HG02759 (cell line): ENCODE results near the gene RTL3.
"Not testable (repeated sequence)": the region's sequence is repeated elsewhere in the genome, so short reads cannot be mapped to it uniquely, and the experiment has no call there.

Source experiments
- ATAC-seq: cut with Tn5 transposase; IDR thresholded peaks from one replicate; pipeline ENCODE4 v1.9.1; 2021; ENCODE audit warnings: mild to moderate bottlenecking, moderate library complexity; ENCODE audit not compliant: unreplicated experiment

RTL3 gene

GRCh38 chrX:78658845-78659744 is at the start of gene RTL3:
RTL3 (minus strand) TSS chrX:78659328; CDS start chrX:78658420, 908 bp downstream.
- ATAC-seq, result no peak

- no peak for ATAC-seq
These were observed 49.7 kb upstream of the RTL3 start for GRCh38 chrX:78708816-78709215.

- ATAC-seq, result no peak
These were observed 49.1 kb upstream of the RTL3 start for GRCh38 chrX:78708262-78708661.

GRCh38 chrX:78706071-78706470 is 46.9 kb upstream of the RTL3 start:
- ATAC-seq, result no peak

- ATAC-seq, result no peak
These were observed 34.4 kb upstream of the RTL3 start for GRCh38 chrX:78693536-78693935.

- ATAC-seq, result no peak
These were observed 33.9 kb upstream of the RTL3 start for GRCh38 chrX:78693012-78693411.

GRCh38 chrX:78687586-78687985 is 28.5 kb upstream of the RTL3 start:
- peak; percentile 99 for ATAC-seq

- no peak for ATAC-seq
These were observed 14.1 kb upstream of the RTL3 start for GRCh38 chrX:78673246-78673645.

- ATAC-seq, result no peak
These were observed 6.2 kb upstream of the RTL3 start for GRCh38 chrX:78665342-78665741.

- no peak for ATAC-seq
These were observed 2.7 kb upstream of the RTL3 start for GRCh38 chrX:78661836-78662235.

- ATAC-seq, result no peak
These were observed 827 bp upstream of the RTL3 start for GRCh38 chrX:78659955-78660354.

- no peak for ATAC-seq
These were observed 714 bp downstream of the RTL3 start for GRCh38 chrX:78658414-78658813.

- ATAC-seq, result no peak
These were observed 3.5 kb downstream of the RTL3 start for GRCh38 chrX:78655642-78656041.

- ATAC-seq, result peak; percentile 40
These were observed 5.9 kb downstream of the RTL3 start for GRCh38 chrX:78653118-78653822.

GRCh38 chrX:78650906-78651437 is 8.2 kb downstream of the RTL3 start:
- ATAC-seq, result peak; percentile 87

GRCh38 chrX:78643874-78644273 is 15.3 kb downstream of the RTL3 start:
- no peak for ATAC-seq

GRCh38 chrX:78643096-78643495 is 16.0 kb downstream of the RTL3 start:
- no peak for ATAC-seq

- ATAC-seq, result not testable (repeated sequence)
These were observed 23.0 kb downstream of the RTL3 start for GRCh38 chrX:78636096-78636495.

GRCh38 chrX:78624962-78625909 is 33.9 kb downstream of the RTL3 start:
- ATAC-seq, result no peak

- no peak for ATAC-seq
These were observed 34.7 kb downstream of the RTL3 start for GRCh38 chrX:78624426-78624825.

- no peak for ATAC-seq
These were observed 36.3 kb downstream of the RTL3 start for GRCh38 chrX:78622831-78623230.
